Measurements from ENCODE around the gene GRAMD1C. TPM values are rescaled to one million over a fixed set of nuclear protein-coding genes. Genes with fewer than 3 reads are reported as not detected.
A peak's percentile ranks its signal among the peaks of the same experiment; 100 is the strongest.
"Not testable (repeated sequence)": the region's sequence is repeated elsewhere in the genome, so short reads cannot be mapped to it uniquely, and the experiment has no call there.

GRAMD1C gene
- total RNA-seq, 1 donor from 2014 or later: 8.2 TPM

GRCh38 chr3:113850391-113850790, 11.8 kb downstream of the GRAMD1C start:
- not testable (repeated sequence) for DNase-seq (ENCODE audit: low spot score)

GRCh38 chr3:113852506-113852905, 13.9 kb downstream of the GRAMD1C start:
- DNase-seq (ENCODE audit: low spot score): no peak

DNA sequence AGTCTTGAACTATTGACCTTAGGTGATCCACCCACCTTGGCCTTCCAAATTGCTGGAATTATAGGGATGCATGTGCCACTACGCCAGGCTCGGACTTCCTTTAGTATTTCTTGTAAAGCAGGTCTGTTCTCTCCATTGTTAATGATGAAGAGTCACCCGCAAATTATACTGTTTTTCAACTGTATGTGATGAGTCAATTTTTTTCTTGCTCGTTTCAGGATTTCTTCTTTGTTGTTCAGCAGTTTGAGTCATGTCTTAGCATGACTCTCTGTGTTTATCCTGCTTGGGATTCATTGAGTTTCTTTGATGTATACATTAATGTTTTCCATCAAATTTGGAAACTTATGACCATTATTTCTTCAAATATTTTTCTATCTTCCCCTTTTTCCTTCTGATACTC, 28.9 kb downstream of the GRAMD1C start:
- DNase-seq (ENCODE audit: low spot score): no peak

DNA sequence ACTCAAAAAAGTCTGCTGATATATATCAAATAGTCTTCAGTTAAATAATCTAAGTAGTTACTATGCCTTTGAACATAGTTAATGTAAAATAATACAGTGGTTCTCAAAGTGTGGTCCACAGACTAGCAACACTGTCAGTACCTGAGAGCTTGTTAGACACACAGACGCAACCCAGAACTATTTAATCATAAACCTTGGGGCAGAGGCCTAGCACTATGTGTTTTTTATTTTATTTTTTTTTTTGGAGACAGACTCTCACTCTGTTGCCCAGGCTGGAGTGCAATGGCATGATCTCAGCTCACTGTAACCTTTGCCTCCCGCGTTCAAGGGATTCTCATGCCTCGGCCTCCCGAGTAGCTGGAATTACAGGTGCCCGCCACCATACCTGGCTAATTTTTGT, 34.7 kb downstream of the GRAMD1C start:
- DNase-seq (ENCODE audit: low spot score): no peak

DNA sequence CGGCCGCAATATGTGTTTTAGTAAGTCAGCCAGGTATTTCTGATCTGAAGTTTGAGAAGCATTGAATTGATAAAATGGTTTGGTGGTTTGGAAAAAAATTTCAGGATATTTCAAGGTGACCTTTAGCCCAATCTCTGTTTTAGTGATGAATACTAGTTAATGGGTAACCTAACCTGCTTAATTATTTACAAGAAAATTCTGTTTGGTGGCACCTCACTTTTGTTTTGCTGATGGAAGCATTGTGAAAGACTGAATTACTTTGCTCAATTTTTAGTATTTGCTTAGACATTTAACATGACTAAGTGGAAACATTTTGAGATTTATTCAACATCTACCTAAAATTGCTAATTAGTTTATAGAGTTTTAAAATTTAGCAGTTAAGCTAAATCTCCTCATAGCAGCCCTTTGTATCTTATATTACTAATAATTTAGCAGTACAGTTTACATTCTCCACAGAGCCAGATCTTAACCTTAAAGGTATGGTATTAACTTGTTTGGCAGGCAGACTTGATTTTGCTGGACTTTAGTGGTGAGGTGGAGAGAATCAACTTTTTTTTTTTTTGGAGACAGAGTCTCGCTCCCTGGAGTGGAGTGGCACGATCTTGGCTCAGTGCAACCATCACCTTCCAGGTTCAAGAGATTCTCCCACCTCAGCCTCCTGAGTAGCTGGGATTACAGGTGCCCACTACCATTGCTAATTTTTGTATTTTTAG, 35.4 kb downstream of the GRAMD1C start:
- no peak for DNase-seq (ENCODE audit: low spot score)

DNA sequence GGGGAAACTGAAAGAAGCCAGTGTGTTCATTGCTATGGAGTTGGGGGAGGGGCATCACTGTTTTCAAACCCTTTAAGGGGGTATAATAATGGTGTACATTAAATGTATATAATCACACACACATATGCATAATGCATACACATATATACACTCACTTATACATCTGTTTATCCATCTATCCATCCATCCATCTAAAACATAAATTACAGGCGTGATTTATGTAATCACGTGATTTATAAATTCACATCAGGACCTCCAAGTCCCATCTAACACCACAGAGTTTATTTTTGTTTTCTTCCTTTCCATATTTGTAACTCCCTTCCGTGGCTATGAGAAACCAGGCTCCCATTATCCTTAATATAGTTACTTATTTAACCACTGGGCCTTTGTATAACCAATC, 39.8 kb downstream of the GRAMD1C start:
- DNase-seq (ENCODE audit: low spot score): no peak

- no peak for DNase-seq (ENCODE audit: low spot score)
Observed at GRCh38 chr3:113885050-113885449, 46.5 kb downstream of the GRAMD1C start.

DNA sequence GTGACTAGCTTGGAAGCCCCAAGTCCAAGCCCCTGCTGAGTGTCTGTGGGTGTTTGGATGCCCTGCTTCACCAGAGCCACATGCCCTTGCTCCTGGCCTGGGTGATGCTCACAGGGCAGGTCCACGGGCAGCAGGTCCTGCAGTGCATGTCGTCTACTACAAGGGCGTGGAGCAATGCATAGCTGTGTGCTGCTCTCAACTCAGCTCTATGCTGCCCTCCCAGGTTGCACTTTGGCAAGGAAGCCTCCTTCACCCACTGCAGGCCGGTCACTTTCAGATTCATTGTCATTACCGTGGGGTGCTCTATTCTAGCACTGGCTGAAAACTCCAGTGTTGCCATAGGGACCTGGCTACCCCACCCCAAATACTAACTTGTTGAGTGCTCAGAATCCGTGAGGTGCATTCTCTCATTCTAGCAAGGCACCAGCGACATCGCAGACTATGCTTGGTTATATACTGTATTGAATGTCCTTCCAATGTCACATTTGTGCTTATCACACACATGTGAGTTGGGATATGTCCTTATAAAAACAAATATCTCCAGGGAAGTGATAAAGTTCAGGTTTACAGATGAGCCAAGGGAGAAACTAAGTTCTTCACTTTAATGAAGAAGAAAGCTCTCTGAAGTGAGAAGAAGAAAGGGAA, 51.8 kb downstream of the GRAMD1C start:
- DNase-seq (ENCODE audit: low spot score): no peak

- DNase-seq (ENCODE audit: low spot score): no peak
Observed at GRCh38 chr3:113894927-113895326, 56.3 kb downstream of the GRAMD1C start.

GRCh38 chr3:113895964-113896363, 57.4 kb downstream of the GRAMD1C start:
- DNase-seq (ENCODE audit: low spot score): peak; percentile 2

- no peak for DNase-seq (ENCODE audit: low spot score)
Observed at GRCh38 chr3:113896930-113897329, 58.3 kb downstream of the GRAMD1C start.

- peak; percentile 27 for DNase-seq (ENCODE audit: low spot score)
Observed at GRCh38 chr3:113897373-113897777, 58.8 kb downstream of the GRAMD1C start.

GRCh38 chr3:113898892-113899291, 60.3 kb downstream of the GRAMD1C start:
- no peak for DNase-seq (ENCODE audit: low spot score)

GRCh38 chr3:113906568-113907140, 68.1 kb downstream of the GRAMD1C start:
- no peak for DNase-seq (ENCODE audit: low spot score)

DNA sequence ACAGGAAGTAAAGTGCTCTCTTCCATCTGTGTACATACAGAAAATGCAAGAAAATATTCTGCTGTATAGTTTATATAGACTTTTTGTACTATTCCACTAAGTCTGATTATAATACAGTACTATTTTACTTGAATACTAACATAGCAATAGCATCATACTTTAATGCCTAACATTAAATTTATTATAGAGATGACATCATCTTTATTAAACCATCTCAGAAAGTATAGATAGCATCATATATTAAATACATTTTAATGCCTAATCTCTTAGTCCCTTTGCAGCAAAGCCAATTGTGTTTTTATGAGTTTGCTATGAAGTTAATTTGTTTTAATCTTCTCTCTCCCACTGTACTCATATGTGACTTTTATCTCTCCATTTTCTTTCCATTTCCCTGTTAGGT, 69.5 kb downstream of the GRAMD1C start:
- no peak for DNase-seq (ENCODE audit: low spot score)

DNA sequence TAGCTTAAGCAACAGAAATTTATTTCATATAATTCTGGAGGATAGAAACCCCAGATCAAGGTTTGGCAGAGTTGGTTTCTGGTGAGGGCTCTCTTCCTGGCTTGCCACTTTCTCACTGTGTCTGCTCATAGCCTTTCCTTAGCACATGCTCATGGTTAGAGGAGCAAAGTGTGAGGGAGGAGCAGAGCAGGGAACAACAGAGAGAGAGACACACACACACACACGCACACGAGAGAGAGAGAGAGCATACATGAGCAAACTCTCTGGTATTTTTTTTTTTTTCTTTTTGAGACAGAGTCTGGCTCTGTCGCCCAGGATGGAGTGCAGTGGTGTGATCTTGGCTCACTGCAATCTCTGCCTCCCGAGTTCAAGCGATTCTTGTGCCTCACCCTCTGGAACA, 72.4 kb downstream of the GRAMD1C start:
- no peak for DNase-seq (ENCODE audit: low spot score)

DNA sequence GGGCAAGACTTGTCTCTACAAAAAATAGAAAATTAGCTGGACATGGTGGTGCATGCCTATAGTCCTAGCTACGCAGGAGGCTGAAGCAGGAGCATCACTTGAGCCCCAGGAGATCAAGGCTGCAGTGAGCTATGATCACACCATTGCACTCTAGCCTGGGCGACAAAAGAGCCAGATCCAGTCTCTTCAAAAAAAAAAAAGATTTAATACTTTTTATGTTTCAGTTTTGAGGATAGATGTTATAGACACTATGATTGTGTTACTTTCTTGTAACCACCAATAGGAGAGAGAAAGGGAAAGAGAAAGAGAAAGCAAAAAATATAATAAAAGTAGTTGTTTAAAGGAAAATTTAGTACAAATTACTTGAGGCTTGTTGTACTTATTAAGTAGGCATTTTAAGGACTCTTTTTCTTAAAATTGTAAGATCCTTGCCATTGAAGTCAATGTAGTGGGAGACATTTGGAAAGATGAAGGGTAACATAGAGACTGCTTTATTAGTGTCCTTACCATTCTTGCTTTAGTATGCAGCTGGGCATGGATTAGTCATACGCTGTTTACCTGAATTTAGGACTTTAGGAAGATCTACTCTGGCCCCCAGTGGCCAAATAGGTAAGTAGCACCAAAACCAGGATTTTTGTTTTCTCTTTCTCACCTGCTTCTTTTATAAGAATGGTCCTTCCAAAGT, 74.1 kb downstream of the GRAMD1C start:
- peak; percentile 24 for DNase-seq (ENCODE audit: low spot score)

GRCh38 chr3:113914646-113915045, 76.1 kb downstream of the GRAMD1C start:
- peak; percentile 11 for DNase-seq (ENCODE audit: low spot score)

GRCh38 chr3:113927556-113927955, 89.0 kb downstream of the GRAMD1C start:
- no peak for DNase-seq (ENCODE audit: low spot score)

DNA sequence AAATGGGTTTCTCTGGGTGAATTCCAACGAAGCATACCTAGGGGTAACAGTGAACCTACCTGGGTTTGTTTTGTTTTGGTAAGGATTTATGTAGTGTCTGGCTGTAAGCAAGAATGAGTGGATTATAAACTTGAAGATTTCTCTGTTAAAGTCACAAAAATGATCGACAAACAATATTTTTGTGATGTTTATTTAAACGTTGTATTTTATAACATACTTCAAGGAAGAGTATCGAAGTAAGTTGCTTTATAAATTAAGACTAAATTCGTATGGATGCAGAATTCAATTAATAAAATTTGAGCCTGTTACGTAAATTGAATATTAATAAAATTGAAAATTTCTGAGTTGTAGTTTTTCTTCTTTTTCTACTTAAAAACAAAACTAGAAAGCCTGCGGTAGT, 108.2 kb downstream of the GRAMD1C start:
- DNase-seq (ENCODE audit: low spot score): no peak

DNA sequence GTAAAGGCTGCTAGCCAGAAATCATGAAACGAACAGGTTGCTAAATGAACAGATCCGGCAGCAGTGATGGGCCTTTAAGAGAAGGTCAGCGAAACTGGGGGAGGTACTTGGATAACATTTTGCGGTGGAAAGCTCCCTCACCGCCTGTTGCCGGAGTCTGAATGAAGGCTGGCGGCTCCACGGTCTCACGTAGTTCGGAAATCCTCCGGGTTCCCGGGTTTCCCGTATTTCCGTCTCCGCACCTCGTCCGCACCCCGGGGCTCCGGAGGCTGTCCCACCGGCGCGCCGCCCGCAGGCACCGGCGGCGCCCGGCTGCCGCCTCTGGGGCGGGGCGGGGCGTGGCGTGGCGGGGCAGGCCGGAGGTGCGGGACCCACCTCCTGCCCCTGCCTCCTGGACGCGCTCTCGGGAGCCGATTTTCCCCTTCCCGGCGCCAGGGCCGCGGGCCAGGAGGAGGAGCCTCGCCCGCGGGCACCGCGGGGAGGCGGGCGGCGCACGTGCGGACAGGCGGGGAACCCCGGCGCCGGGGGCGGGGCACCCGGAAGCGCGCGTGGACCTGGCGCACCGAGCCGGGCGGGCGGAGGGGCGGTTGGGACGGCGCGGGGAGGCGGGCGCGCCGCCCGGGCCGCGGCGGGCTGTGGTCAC, 108.9 kb downstream of the GRAMD1C start, which contains the start of gene ZDHHC23:
TSS of gene ZDHHC23 (plus strand) at position 642 of the 643 bp plus-strand sequence. CDS start 790 bp downstream, outside the sequence.
- DNase-seq (ENCODE audit: low spot score): peak; percentile 40
